Tibial nerve (tissue), 3 donors: Measurements from ENCODE around the gene TSSK2.

ENCODE experiments used
- POLR2A ChIP-seq, 2 donors: fragments of 450-650 bp; IDR thresholded peaks; one replicate each; pipeline ENCODE4 v1.6.1; 2017; ENCODE audit warnings: antibody characterized with exemption in 2 of 2, mild to moderate bottlenecking in 2 of 2, moderate library complexity in 2 of 2
- TF ChIP-seq, protein P1 (sequence below), 5 experiments: fragments of 200-600 bp in 3 of 5; fragments of 450-650 bp in 2 of 5; sonication (generic) in 3 of 5; IDR thresholded peaks; one replicate each; pipeline ENCODE4 v1.5.1; 2016 to 2019; ENCODE audit warnings: antibody characterized with exemption in 5 of 5, mild to moderate bottlenecking in 3 of 5, moderate library complexity in 2 of 5

DNA sequence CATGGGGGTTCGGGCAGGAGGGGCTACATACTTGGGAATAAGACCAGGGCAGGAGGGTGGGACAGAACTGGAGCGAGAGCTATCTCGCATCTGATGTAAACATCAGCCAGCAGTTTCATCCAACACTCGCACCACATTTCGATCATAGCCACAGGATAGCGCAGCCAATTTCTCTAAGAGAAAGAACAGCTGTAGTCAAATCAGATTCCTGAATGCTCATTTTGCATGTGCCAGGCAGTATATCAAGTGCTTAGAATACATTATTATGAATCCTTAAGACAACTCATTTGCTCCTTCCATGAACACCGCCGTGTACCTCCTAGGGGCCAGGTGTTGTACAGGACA, 23.4 kb upstream of the TSSK2 start:
- TF ChIP-seq, protein P1, sequence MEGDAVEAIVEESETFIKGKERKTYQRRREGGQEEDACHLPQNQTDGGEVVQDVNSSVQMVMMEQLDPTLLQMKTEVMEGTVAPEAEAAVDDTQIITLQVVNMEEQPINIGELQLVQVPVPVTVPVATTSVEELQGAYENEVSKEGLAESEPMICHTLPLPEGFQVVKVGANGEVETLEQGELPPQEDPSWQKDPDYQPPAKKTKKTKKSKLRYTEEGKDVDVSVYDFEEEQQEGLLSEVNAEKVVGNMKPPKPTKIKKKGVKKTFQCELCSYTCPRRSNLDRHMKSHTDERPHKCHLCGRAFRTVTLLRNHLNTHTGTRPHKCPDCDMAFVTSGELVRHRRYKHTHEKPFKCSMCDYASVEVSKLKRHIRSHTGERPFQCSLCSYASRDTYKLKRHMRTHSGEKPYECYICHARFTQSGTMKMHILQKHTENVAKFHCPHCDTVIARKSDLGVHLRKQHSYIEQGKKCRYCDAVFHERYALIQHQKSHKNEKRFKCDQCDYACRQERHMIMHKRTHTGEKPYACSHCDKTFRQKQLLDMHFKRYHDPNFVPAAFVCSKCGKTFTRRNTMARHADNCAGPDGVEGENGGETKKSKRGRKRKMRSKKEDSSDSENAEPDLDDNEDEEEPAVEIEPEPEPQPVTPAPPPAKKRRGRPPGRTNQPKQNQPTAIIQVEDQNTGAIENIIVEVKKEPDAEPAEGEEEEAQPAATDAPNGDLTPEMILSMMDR (IDR thresholded peaks at IDR 0.05): no peak
- TF ChIP-seq POLR2A (IDR thresholded peaks at IDR 0.05): no peak
